ENCODE measurements around the gene ARHGDIG. TPM values are rescaled to one million over a fixed set of nuclear protein-coding genes. Genes with fewer than 3 reads are reported as not detected.
A peak's percentile ranks its signal among the peaks of the same experiment; 100 is the strongest.

Gene ARHGDIG
- total RNA-seq, 6 experiments from 2014 or later: not detected

GRCh38 chr16:240559-240958 lies 39.8 kb upstream of the ARHGDIG start:
- Histone ChIP-seq H3K36me3 (no peaks in the 10 kb centered on the region), H3K27me3 (no peaks in the 10 kb centered on the region), H3K27ac (no peak overlapping the region), H3K9me3 (no peaks in the 10 kb centered on the region), H3K4me1 (peaks cover 0 to 3% (median 0%) of the 10 kb centered on the region in 4 donors), H3K4me3 (no peak overlapping the region)
- TF ChIP-seq POLR2A (IDR thresholded peaks at IDR 0.05) (no peak), CTCF (IDR thresholded peaks at IDR 0.05) (no peak)
- ATAC-seq (no peak), DNase-seq (no peak)
- WGBS (ENCODE audit: insufficient coverage, low coverage, low lambda C conversion rate, missing lambda C conversion rate): 35% methylated on average over 2 of the region's 8 CpGs
- intact Hi-C loops (cut with DNase I): no loop called here

- no peaks in the 10 kb centered on the region for H3K4me1 ChIP-seq
- no peaks in the 10 kb centered on the region for H3K36me3 ChIP-seq
- no peaks in the 10 kb centered on the region for H3K27me3 ChIP-seq
- TF ChIP-seq POLR2A (IDR thresholded peaks at IDR 0.05): no peak
- TF ChIP-seq CTCF (IDR thresholded peaks at IDR 0.05): no peak
- ATAC-seq: no peak
- no peak overlapping the region for H3K27ac ChIP-seq
- no peak overlapping the region for H3K4me3 ChIP-seq
- no peaks in the 10 kb centered on the region for H3K9me3 ChIP-seq
- WGBS (ENCODE audit: insufficient coverage, low coverage, low lambda C conversion rate, missing lambda C conversion rate): 91% methylated on average over 9 of the region's 10 CpGs
- DNase-seq: no peak
- intact Hi-C loops (cut with DNase I): no loop called here
Measured at GRCh38 chr16:242281-242680, 38.1 kb upstream of the ARHGDIG start.

GRCh38 chr16:243348-243747 lies 37.0 kb upstream of the ARHGDIG start:
- Histone ChIP-seq H3K36me3 (no peaks in the 10 kb centered on the region), H3K4me1 (no peaks in the 10 kb centered on the region), H3K4me3 (no peak overlapping the region), H3K27ac (no peak overlapping the region), H3K27me3 (no peaks in the 10 kb centered on the region), H3K9me3 (no peaks in the 10 kb centered on the region)
- DNase-seq: no peak
- intact Hi-C loops (cut with DNase I): no loop called here
- WGBS (ENCODE audit: insufficient coverage, low coverage, low lambda C conversion rate, missing lambda C conversion rate): 74% methylated on average over 3 of the region's 4 CpGs
- no peak for ATAC-seq
- no peak for TF ChIP-seq POLR2A (IDR thresholded peaks at IDR 0.05)

- Histone ChIP-seq H3K27ac (no peak overlapping the region), H3K36me3 (no peaks in the 10 kb centered on the region), H3K9me3 (no peaks in the 10 kb centered on the region), H3K27me3 (no peaks in the 10 kb centered on the region), H3K4me3 (no peak overlapping the region), H3K4me1 (no peaks in the 10 kb centered on the region)
- TF ChIP-seq CTCF (IDR thresholded peaks at IDR 0.05) (no peak), POLR2A (IDR thresholded peaks at IDR 0.05) (no peak)
- intact Hi-C loops (cut with DNase I): no loop called here
- ATAC-seq: no peak
- WGBS (ENCODE audit: insufficient coverage, low coverage, low lambda C conversion rate, missing lambda C conversion rate): 83% methylated on average over 7 of the region's 9 CpGs
- no peak for DNase-seq
Measured at GRCh38 chr16:245105-245504, 35.3 kb upstream of the ARHGDIG start.

GRCh38 chr16:247027-247426 lies 33.4 kb upstream of the ARHGDIG start:
- no peak overlapping the region for H3K4me3 ChIP-seq
- peak in 1 of 3 donors; percentile 17 for DNase-seq
- ATAC-seq: no peak
- no peak overlapping the region for H3K27ac ChIP-seq
- no peak for TF ChIP-seq CTCF (IDR thresholded peaks at IDR 0.05)
- no peak for TF ChIP-seq POLR2A (IDR thresholded peaks at IDR 0.05)
- no peaks in the 10 kb centered on the region for H3K4me1 ChIP-seq
- WGBS (ENCODE audit: insufficient coverage, low coverage, low lambda C conversion rate, missing lambda C conversion rate): 77% methylated on average over 5 of the region's 12 CpGs
- H3K36me3 ChIP-seq: peaks cover 0 to 10% (median 0%) of the 10 kb centered on the region in 4 donors
- H3K27me3 ChIP-seq: no peaks in the 10 kb centered on the region
- intact Hi-C loops (cut with DNase I): no loop called here
- no peaks in the 10 kb centered on the region for H3K9me3 ChIP-seq

Measured in right lobe of liver (tissue), 6 donors.